CD4-positive, alpha-beta memory T cell (primary cell): ENCODE results near the gene PPP6R2. TPM values are rescaled to one million over a fixed set of nuclear protein-coding genes. Genes with fewer than 3 reads are reported as not detected.

Experiments used
- CTCF ChIA-PET: fragments of 350-600 bp; sonication (Branson Sonifier 250); formaldehyde crosslinking; loops from one replicate; lab custom pipeline; 2021; ENCODE audit warnings: inconsistent platforms; ENCODE audit not compliant: partially characterized antibody; lab: Charles Lee
- POLR2A ChIA-PET: fragments of 350-600 bp; sonication (Branson Sonifier 250); formaldehyde crosslinking; loops from one replicate; lab custom pipeline; 2021; ENCODE audit not compliant: partially characterized antibody; lab: Charles Lee
- DNase-seq, 5 donors: peaks; one replicate each; pipeline versions ENCODE4 v3.0.0 to v3.0.0-alpha.2; 2020 to 2022; ENCODE audit warnings: mixed read lengths in 1 of 5
- H3K27ac ChIP-seq: one replicate; pipeline ENCODE4 v1.7.0; 2013; ENCODE audit warnings: low read depth, low read length
- H3K27me3 ChIP-seq: 2 replicates; pipeline ENCODE4 v1.7.0; 2013; ENCODE audit warnings: mild to moderate bottlenecking, low read length, moderate library complexity; ENCODE audit not compliant: insufficient read depth
- H3K36me3 ChIP-seq: 2 replicates; pipeline ENCODE4 v1.7.0; 2013; ENCODE audit warnings: mild to moderate bottlenecking, low read length, moderate library complexity; ENCODE audit not compliant: insufficient read depth
- H3K4me1 ChIP-seq: 2 replicates; pipeline ENCODE4 v1.7.0; 2013; ENCODE audit warnings: mild to moderate bottlenecking, low read length, moderate library complexity; ENCODE audit not compliant: insufficient read depth
- H3K4me3 ChIP-seq, 2 donors: one replicate each; pipeline ENCODE4 v1.7.0; 2013; ENCODE audit warnings: low read length in 2 of 2, mild to moderate bottlenecking in 1 of 2
- H3K9me3 ChIP-seq, 2 donors: one replicate each; pipeline ENCODE4 v1.7.0; 2013; ENCODE audit warnings: low read length in 2 of 2, control low read depth in 1 of 2; ENCODE audit not compliant: control insufficient read depth in 1 of 2
- H3K27ac Mint-ChIP-seq, 7 donors: one replicate each; pipeline ENCODE4 v1.8.0; 2020 to 2021; ENCODE audit warnings: mixed read lengths in 7 of 7, mild to moderate bottlenecking in 6 of 7, inconsistent platforms in 3 of 7, moderate library complexity in 3 of 7
- H3K27me3 Mint-ChIP-seq, 2 donors: one replicate each; pipeline ENCODE4 v1.8.0; 2020 to 2021; ENCODE audit warnings: mixed read lengths in 2 of 2
- H3K36me3 Mint-ChIP-seq, 2 donors: one replicate each; pipeline ENCODE4 v1.8.0; 2020 to 2021; ENCODE audit warnings: mixed read lengths in 2 of 2, inconsistent platforms in 1 of 2, mild to moderate bottlenecking in 1 of 2
- H3K4me1 Mint-ChIP-seq, 4 donors: one replicate each; pipeline ENCODE4 v1.8.0; 2020 to 2021; ENCODE audit warnings: mixed read lengths in 4 of 4, mild to moderate bottlenecking in 1 of 4
- H3K4me3 Mint-ChIP-seq, 8 donors: one replicate each; pipeline ENCODE4 v1.8.0; 2020 to 2021; ENCODE audit warnings: mixed read lengths in 8 of 8, mild to moderate bottlenecking in 7 of 8, moderate library complexity in 6 of 8, inconsistent platforms in 3 of 8
- H3K9me3 Mint-ChIP-seq, 8 donors: one replicate each; pipeline ENCODE4 v1.8.0; 2020 to 2021; ENCODE audit warnings: mixed read lengths in 8 of 8, mild to moderate bottlenecking in 5 of 8, inconsistent platforms in 3 of 8, moderate library complexity in 1 of 8
- intact Hi-C: fragments of 100-400 bp; cut with micrococcal nuclease; formaldehyde crosslinking; loops from one replicate; pipeline ENCODE4 v1.15.1; 2023
- polyA plus RNA-seq, 2 donors: library from polyadenylated mRNA; unstranded; fragments of 300-500 nt; fragmentation: Illumina TruSeq; gene quantifications; one replicate each; pipeline ENCODE4 v1.2.3, GENCODE V29; 2021
- total RNA-seq, 2 experiments: library from RNA; stranded (reverse); gene quantifications; one replicate each; pipeline ENCODE4 v1.2.3, GENCODE V29; 2021

Gene PPP6R2
- total and polyA plus RNA-seq, 4 experiments from 2014 or later, result 13.3 to 91.2 (median 53.9) TPM

DNA sequence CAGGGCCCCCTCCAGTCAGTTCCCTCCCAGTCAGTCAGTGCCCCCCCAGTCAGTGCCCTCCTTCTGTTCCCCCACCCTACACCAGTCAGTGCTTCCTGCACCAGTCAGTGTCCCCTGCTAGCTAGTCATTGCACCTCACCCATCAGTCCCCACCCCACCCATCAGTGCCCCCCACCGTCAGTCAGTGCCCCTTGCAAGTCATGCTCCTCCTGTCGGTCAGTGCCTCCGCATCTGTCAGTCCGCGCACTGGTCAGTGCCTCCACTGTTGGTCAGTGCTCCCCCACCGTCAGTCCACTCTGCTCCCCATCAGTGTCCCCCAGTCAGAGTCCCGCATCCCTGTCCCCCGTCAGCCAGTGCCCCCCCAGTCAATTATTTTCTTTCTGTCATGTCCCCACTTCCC is 3.3 kb downstream of the PPP6R2 start:
- DNase-seq, result peak in 1 of 5 donors; percentile 10
- Mint-ChIP-seq H3K27ac (peak overlapping the region in 3 of 7 donors; percentile 59 to 78 (median 78)), H3K27me3 (no peaks in the 10 kb centered on the region), H3K4me1 (peaks cover 2 to 12% (median 4%) of the 10 kb centered on the region in 4 donors), H3K4me3 (peak overlapping the region in 2 of 8 donors; percentile 10 to 60), H3K9me3 (no peaks in the 10 kb centered on the region), H3K36me3 (peaks cover 0 to 2% of the 10 kb centered on the region in 2 donors)
- Histone ChIP-seq H3K27me3 (no peaks in the 10 kb centered on the region), H3K27ac (peak overlapping the region; percentile 17), H3K36me3 (no peaks in the 10 kb centered on the region), H3K4me3 (no peak overlapping the region), H3K9me3 (no peaks in the 10 kb centered on the region), H3K4me1 (peaks cover 40% of the 10 kb centered on the region)
- CTCF ChIA-PET, result no interaction called here
- intact Hi-C loops, result no loop called here
- POLR2A ChIA-PET, result no interaction called here

DNA sequence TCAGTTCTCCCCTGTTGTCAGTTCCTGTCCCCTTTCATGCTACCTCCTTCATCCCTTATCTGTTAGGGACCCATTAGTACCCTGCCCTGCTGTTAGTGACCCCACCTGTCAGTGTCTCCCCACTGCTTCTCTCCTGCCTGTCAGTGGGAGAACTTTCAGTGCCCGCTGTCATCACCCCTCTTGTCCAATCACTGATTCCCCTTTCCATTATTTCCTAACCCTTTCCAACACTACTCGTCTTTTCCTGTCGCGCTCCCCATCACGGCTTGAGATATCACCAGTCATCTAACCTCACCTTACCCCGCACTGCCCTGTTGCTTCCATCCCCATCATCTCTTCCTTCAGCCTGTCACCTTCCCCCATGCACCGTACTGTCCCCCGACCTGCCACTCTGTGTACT is 4.0 kb downstream of the PPP6R2 start:
- Histone ChIP-seq H3K27ac (no peak overlapping the region), H3K36me3 (no peaks in the 10 kb centered on the region)

DNA sequence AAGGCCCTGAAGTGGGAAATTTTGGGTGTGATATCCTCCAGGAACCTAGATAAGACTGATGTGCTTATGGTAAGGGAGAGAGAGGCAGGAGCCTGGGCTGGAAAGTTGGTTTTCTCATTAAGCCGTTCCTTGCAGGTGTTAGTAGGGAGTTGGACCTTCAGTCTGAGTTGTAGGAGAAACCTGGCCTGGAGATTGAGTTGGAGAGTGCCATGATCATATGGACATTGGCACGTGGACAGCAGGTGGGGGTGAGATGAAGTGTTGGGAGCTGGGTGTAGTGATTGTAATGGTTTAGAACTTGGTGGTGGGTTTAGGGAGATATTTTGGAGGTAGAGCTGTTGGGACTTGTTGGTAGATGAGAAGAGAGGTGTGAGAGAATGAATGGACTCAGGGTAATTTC is 4.9 kb downstream of the PPP6R2 start:
- H3K36me3 Mint-ChIP-seq, result peaks cover 0 to 1% of the 10 kb centered on the region in 2 donors
- Histone ChIP-seq H3K27ac (no peak overlapping the region), H3K9me3 (no peaks in the 10 kb centered on the region), H3K4me3 (no peak overlapping the region), H3K27me3 (no peaks in the 10 kb centered on the region), H3K4me1 (peaks cover 28% of the 10 kb centered on the region), H3K36me3 (peaks cover 6% of the 10 kb centered on the region)
- H3K27me3 Mint-ChIP-seq, result no peaks in the 10 kb centered on the region
- H3K4me1 Mint-ChIP-seq, result peaks cover 0 to 3% (median under 1%) of the 10 kb centered on the region in 4 donors
- intact Hi-C loops, result no loop called here
- DNase-seq, result peak in 1 of 5 donors; percentile 11
- no peak overlapping the region for H3K27ac Mint-ChIP-seq
- CTCF ChIA-PET, result no interaction called here
- no peaks in the 10 kb centered on the region for H3K9me3 Mint-ChIP-seq
- POLR2A ChIA-PET, result no interaction called here
- H3K4me3 Mint-ChIP-seq, result no peak overlapping the region

More for the DNA sequence above, 4.0 kb downstream of the PPP6R2 start:
- Mint-ChIP-seq H3K27ac (no peak overlapping the region), H3K27me3 (no peaks in the 10 kb centered on the region), H3K4me3 (no peak overlapping the region), H3K9me3 (no peaks in the 10 kb centered on the region), H3K4me1 (peaks cover 0 to 9% (median 4%) of the 10 kb centered on the region in 4 donors), H3K36me3 (peaks cover 0 to 2% of the 10 kb centered on the region in 2 donors)
- no peaks in the 10 kb centered on the region for H3K27me3 ChIP-seq
- no peak overlapping the region for H3K4me3 ChIP-seq
- POLR2A ChIA-PET, result no interaction called here
- intact Hi-C loops, result no loop called here
- H3K9me3 ChIP-seq, result no peaks in the 10 kb centered on the region
- peak in 1 of 5 donors; percentile 24 for DNase-seq
- peaks cover 33% of the 10 kb centered on the region for H3K4me1 ChIP-seq
- CTCF ChIA-PET, result no interaction called here

DNA sequence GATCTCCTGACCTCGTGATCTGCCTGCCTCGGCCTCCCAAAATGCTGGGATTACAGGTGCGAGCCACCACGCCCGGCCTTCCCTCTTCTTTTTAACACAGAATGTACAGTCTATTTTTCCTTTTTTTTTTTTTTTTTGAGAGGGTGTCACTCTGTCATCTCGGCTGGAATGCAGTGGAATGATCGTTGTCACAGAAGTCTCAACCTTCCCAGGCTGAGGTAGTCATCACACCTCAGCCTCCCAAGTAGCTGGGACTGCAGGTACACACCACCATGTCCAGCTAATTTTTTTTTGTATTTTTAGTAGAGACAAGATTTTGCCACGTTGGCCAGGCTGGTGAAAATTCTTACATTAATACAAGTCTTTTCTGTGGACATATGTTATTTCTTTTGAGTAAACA is 13.1 kb downstream of the PPP6R2 start:
- H3K36me3 ChIP-seq, result peaks cover 18% of the 10 kb centered on the region
- no peak overlapping the region for H3K4me3 ChIP-seq
- H3K27me3 ChIP-seq, result no peaks in the 10 kb centered on the region
- no peaks in the 10 kb centered on the region for H3K9me3 ChIP-seq
- Mint-ChIP-seq H3K27ac (no peak overlapping the region), H3K27me3 (no peaks in the 10 kb centered on the region), H3K36me3 (peaks cover 12 to 23% of the 10 kb centered on the region in 2 donors), H3K9me3 (no peaks in the 10 kb centered on the region), H3K4me1 (peaks cover 15 to 18% (median 17%) of the 10 kb centered on the region in 4 donors), H3K4me3 (no peak overlapping the region)
- DNase-seq, result no peak
- H3K4me1 ChIP-seq, result peaks cover 9% of the 10 kb centered on the region
- POLR2A ChIA-PET, result no interaction called here
- no peak overlapping the region for H3K27ac ChIP-seq
- CTCF ChIA-PET, result interaction anchor here (0.7 kb wide), 1 partner anchor 12 kb away, joined by 3 read pairs; no protein-coding TSS in a partner anchor
- intact Hi-C loops, result no loop called here

DNA sequence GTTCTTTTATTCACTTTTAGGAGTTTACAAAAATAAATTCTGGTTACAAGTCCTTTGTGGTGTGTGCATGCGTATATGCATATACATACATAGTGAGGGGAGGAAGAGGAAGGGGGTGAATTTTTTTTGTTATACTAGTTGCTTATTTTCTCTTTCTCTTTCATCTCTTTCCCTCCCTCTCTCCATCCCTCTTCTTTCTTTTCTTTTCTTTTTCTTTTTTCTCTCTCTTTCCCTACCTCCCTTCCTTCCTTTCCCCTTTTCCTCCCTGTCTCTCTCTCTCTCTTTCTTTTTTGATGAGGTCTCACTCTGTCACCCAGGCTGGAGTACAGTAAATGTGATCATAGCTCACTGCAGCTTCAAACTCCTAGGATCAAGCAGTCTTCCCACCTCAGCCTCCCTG is 14.1 kb downstream of the PPP6R2 start:
- no peak overlapping the region for H3K4me3 Mint-ChIP-seq
- H3K27ac ChIP-seq, result no peak overlapping the region
- intact Hi-C loops, result no loop called here
- no peaks in the 10 kb centered on the region for H3K27me3 ChIP-seq
- no peak overlapping the region for H3K4me3 ChIP-seq
- peaks cover 19% of the 10 kb centered on the region for H3K4me1 ChIP-seq
- H3K27me3 Mint-ChIP-seq, result no peaks in the 10 kb centered on the region
- H3K36me3 Mint-ChIP-seq, result peaks cover 12 to 28% of the 10 kb centered on the region in 2 donors
- peak overlapping the region in 3 of 7 donors; percentile 15 to 67 (median 27) for H3K27ac Mint-ChIP-seq
- DNase-seq, result no peak
- peaks cover 20% of the 10 kb centered on the region for H3K36me3 ChIP-seq
- H3K9me3 Mint-ChIP-seq, result peaks cover 0 to 2% (median 0%) of the 10 kb centered on the region in 8 donors
- ChIA-PET CTCF (interaction anchor here (1.5 kb wide), 1 partner anchor 15 kb away, joined by 4 read pairs; no protein-coding TSS in a partner anchor), POLR2A (no interaction called here)
- H3K9me3 ChIP-seq, result no peaks in the 10 kb centered on the region
- peaks cover 21 to 29% (median 26%) of the 10 kb centered on the region in 4 donors for H3K4me1 Mint-ChIP-seq

DNA sequence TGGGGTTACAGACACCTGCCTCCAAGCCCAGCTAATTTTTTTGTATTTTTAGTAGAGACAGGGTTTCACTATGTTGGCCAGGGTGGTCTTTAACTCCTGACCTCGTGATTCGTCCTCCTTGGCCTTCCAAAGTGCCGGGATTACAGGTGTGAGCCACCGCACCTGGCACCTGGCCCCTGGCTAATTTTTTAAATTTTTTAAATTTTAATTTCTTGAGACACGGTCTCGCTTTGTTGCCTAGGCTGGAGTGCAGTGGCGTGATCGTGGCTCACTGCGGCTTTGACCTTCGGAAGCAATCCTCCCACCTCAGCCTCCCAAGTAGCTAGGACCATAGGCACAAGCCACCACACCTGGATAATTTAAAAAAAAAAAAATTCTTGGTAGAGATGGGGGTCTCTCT is 14.6 kb downstream of the PPP6R2 start:
- H3K4me3 ChIP-seq, result no peak overlapping the region
- peaks cover 21% of the 10 kb centered on the region for H3K4me1 ChIP-seq
- no peak overlapping the region for H3K27ac Mint-ChIP-seq

DNA sequence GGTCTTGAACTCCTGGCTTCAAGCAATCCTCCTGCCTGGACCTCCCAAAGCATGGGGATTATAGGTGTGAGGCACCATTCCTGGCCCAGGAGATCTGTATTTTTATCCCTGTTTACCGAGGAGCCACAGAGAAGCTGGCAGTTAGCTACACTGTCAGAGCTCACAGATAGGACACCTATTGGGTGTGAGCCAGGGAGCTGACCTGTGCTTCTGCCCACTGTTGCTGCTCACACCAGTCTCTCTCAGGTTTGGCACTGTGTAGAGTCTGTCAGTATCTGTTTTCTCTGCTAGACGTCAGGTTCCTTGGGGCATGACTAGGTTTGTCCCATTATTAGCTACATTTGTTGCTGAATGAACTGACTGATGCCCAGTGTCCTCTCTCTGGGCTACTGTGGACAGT is 17.5 kb downstream of the PPP6R2 start:
- POLR2A ChIA-PET, result interaction anchor here (0.9 kb wide), 1 partner anchor 260 kb away, joined by 3 read pairs; no protein-coding TSS in a partner anchor
- Mint-ChIP-seq H3K4me1 (peaks cover 28 to 48% (median 39%) of the 10 kb centered on the region in 4 donors), H3K36me3 (peaks cover 17 to 25% of the 10 kb centered on the region in 2 donors), H3K4me3 (no peak overlapping the region), H3K27me3 (no peaks in the 10 kb centered on the region), H3K9me3 (peaks cover 0 to 2% (median 0%) of the 10 kb centered on the region in 8 donors), H3K27ac (peak overlapping the region in 3 of 7 donors; percentile 71 to 77 (median 74))
- Histone ChIP-seq H3K27me3 (no peaks in the 10 kb centered on the region), H3K27ac (no peak overlapping the region), H3K4me3 (no peak overlapping the region), H3K9me3 (no peaks in the 10 kb centered on the region), H3K4me1 (peaks cover 21% of the 10 kb centered on the region), H3K36me3 (peaks cover 15% of the 10 kb centered on the region)
- no peak for DNase-seq
- intact Hi-C loops, result no loop called here
- CTCF ChIA-PET, result no interaction called here

More for the DNA sequence above, 14.6 kb downstream of the PPP6R2 start:
- peaks cover 21 to 34% (median 29%) of the 10 kb centered on the region in 4 donors for H3K4me1 Mint-ChIP-seq
- DNase-seq, result no peak
- H3K9me3 Mint-ChIP-seq, result peaks cover 0 to 2% (median 0%) of the 10 kb centered on the region in 8 donors
- no peak overlapping the region for H3K27ac ChIP-seq
- ChIA-PET POLR2A (no interaction called here), CTCF (interaction anchor here (0.6 to 1.5 kb wide), 3 partner anchors 10 to 251 kb away, joined by 3 to 5 read pairs (median 4); no protein-coding TSS in a partner anchor)
- H3K27me3 Mint-ChIP-seq, result no peaks in the 10 kb centered on the region
- no peak overlapping the region for H3K4me3 Mint-ChIP-seq
- peaks cover 22% of the 10 kb centered on the region for H3K36me3 ChIP-seq
- H3K36me3 Mint-ChIP-seq, result peaks cover 12 to 30% of the 10 kb centered on the region in 2 donors
- no peaks in the 10 kb centered on the region for H3K9me3 ChIP-seq
- no peaks in the 10 kb centered on the region for H3K27me3 ChIP-seq
- intact Hi-C loops, result no loop called here
